Measurements from ENCODE around the gene INSC. TPM values are rescaled to one million over a fixed set of nuclear protein-coding genes. Genes with fewer than 3 reads are reported as not detected.

The INSC gene
- total RNA-seq, 4 donors from 2014 or later: 4.4 to 18.8 (median 7.8) TPM

DNA sequence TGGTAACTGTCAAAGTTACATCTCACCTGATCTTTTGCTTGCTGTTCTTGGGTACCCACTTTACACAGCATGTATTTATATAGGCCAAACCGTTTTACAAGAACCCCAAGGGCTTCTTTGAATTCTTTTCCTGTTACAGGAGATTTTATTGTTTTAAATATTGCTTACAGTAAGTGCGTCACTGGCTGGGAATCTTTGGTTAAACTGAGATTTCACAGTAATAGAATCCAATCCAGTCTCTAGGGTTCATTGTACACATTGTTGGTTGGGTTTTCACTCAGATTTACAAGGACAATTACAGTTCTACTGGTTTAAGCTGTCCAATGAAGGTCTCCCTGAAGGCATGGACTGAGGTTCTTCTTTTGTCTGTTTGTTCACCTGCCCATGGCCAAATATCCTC is 171.7 kb downstream of the INSC start:
- TF ChIP-seq EP300 (IDR thresholded peaks at IDR 0.05) (no peak), POLR2A (IDR thresholded peaks at IDR 0.05) (no peak)
- TF ChIP-seq, protein P1, sequence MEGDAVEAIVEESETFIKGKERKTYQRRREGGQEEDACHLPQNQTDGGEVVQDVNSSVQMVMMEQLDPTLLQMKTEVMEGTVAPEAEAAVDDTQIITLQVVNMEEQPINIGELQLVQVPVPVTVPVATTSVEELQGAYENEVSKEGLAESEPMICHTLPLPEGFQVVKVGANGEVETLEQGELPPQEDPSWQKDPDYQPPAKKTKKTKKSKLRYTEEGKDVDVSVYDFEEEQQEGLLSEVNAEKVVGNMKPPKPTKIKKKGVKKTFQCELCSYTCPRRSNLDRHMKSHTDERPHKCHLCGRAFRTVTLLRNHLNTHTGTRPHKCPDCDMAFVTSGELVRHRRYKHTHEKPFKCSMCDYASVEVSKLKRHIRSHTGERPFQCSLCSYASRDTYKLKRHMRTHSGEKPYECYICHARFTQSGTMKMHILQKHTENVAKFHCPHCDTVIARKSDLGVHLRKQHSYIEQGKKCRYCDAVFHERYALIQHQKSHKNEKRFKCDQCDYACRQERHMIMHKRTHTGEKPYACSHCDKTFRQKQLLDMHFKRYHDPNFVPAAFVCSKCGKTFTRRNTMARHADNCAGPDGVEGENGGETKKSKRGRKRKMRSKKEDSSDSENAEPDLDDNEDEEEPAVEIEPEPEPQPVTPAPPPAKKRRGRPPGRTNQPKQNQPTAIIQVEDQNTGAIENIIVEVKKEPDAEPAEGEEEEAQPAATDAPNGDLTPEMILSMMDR (IDR thresholded peaks at IDR 0.05): no peak
- WGBS, 2 donors: 47 to 53% methylated on average over 2 of the region's 2 CpGs
- no peak overlapping the region for H3K4me3 ChIP-seq
- no peaks in the 10 kb centered on the region for H3K4me1 ChIP-seq
- H3K27ac ChIP-seq: no peak overlapping the region
- DNase-seq (ENCODE audit: low spot score in 2 of 2): no peak
- H3K27me3 ChIP-seq: no peaks in the 10 kb centered on the region
- H3K36me3 ChIP-seq: no peaks in the 10 kb centered on the region
- H3K9me3 ChIP-seq: no peaks in the 10 kb centered on the region

DNA sequence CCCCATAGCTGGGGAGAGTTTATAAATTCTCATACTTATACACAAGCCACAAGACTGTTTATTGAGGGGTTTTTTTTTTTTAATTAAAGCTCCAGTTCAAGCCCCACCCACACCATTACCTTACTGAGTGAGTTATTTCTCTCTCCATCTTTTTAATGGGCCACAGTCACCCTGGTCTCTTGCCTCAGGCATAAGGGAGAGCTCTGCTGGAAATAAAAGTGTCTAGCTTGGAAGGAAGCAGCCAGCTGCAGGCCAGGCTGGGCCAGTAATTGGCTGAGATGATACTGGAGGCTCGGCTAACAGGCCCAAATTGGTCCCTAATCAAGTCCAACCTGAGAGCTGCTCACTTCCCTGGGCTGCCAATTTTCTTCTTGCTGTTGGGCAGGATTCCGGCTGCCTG is 174.1 kb downstream of the INSC start:
- TF ChIP-seq, protein P1 (IDR thresholded peaks at IDR 0.05): no peak
- TF ChIP-seq POLR2A (IDR thresholded peaks at IDR 0.05) (no peak), EP300 (IDR thresholded peaks at IDR 0.05) (no peak)
- no peaks in the 10 kb centered on the region for H3K4me1 ChIP-seq
- H3K27ac ChIP-seq: no peak overlapping the region
- no peaks in the 10 kb centered on the region for H3K27me3 ChIP-seq
- H3K4me3 ChIP-seq: no peak overlapping the region
- H3K9me3 ChIP-seq: no peaks in the 10 kb centered on the region
- no peak for DNase-seq (ENCODE audit: low spot score in 2 of 2)
- H3K36me3 ChIP-seq: no peaks in the 10 kb centered on the region
- WGBS, 2 donors: 80 to 85% methylated on average over 2 of the region's 2 CpGs

DNA sequence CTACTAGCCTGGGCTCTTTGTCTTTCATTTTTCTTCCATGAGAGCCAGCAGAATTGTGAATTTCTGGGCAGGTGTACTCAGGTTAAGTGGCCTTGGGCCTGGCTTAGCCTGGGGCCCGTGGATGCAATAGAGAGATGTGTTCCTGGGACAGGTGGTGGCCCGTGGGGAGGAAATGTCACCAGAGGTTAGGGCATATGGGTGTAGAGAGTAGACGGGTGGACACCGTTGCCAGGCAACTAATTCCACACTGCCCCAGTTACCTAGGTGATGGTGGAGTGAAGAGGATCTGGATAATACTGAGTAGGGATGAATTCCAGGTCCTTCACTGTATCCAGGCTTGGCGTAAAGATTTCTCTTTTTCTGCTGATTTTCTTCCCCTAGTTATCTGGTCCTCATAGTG is 175.0 kb downstream of the INSC start:
- Histone ChIP-seq H3K27me3 (no peaks in the 10 kb centered on the region), H3K4me3 (no peak overlapping the region), H3K36me3 (no peaks in the 10 kb centered on the region), H3K27ac (no peak overlapping the region), H3K9me3 (no peaks in the 10 kb centered on the region), H3K4me1 (no peaks in the 10 kb centered on the region)
- no peak for DNase-seq (ENCODE audit: low spot score in 2 of 2)
- WGBS, 2 donors: 84 to 91% methylated on average over 5 of the region's 5 CpGs
- TF ChIP-seq POLR2A (IDR thresholded peaks at IDR 0.05) (no peak), EP300 (IDR thresholded peaks at IDR 0.05) (no peak)
- TF ChIP-seq, protein P1 (IDR thresholded peaks at IDR 0.05): no peak

DNA sequence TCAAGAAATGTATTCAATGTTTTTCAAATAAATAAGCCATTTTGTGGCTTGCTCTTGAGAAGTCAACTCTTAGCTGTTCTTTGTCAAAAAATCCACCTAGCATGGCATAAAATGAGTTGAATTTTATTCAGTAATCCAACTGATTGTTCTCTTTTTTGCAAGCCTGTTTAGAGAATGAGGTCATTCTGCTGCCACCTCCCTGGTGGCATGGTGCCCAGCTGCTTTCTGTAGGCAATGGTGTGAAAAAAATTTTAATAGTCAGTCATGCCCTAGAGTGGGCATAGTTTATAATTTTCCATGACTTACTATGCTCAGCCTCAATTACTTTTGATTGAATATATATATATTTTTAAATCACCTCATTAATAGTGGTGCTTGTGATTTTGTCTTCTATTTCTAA is 177.2 kb downstream of the INSC start:
- no peaks in the 10 kb centered on the region for H3K4me1 ChIP-seq
- no peak for TF ChIP-seq POLR2A (IDR thresholded peaks at IDR 0.05)
- H3K27me3 ChIP-seq: no peaks in the 10 kb centered on the region
- H3K27ac ChIP-seq: no peak overlapping the region
- no peaks in the 10 kb centered on the region for H3K9me3 ChIP-seq
- no peak for DNase-seq (ENCODE audit: low spot score in 2 of 2)
- no peaks in the 10 kb centered on the region for H3K36me3 ChIP-seq
- H3K4me3 ChIP-seq: no peak overlapping the region

DNA sequence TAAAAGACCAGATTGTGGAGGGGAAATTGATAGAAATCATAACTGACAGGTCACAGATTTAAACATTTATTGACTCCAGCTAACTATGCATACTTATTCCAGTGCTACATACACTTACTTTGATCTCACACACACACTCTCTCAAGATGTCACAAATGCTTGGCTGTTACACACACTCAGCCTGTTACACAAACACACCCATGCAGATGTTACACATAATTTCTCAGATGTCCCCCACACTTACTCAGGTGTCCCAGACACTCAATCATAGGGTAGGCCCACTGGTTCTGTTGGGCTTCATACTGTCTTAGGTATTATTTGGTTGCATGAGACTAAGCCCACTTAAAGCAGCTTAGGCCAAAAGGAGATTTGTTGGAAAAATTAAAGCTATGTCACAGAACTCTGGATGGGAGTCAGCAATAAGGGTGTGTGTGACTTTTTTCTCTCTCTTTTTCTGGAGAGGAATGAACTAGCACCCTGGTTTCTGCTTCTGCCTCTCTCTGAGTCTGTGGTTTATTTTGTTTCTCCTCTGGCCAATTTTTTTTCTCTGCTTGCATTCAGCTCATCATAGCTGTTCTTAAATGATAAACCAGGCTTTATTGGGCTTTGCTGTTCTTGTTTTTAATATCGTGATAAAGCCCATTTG is 179.4 kb downstream of the INSC start:
- Histone ChIP-seq H3K4me3 (no peak overlapping the region), H3K36me3 (no peaks in the 10 kb centered on the region), H3K27ac (no peak overlapping the region), H3K9me3 (no peaks in the 10 kb centered on the region), H3K4me1 (no peaks in the 10 kb centered on the region), H3K27me3 (no peaks in the 10 kb centered on the region)
- DNase-seq (ENCODE audit: low spot score in 2 of 2): no peak
- WGBS, 2 donors: 53 to 62% methylated on average over 1 of the region's 1 CpG
- TF ChIP-seq EP300 (IDR thresholded peaks at IDR 0.05) (no peak), POLR2A (IDR thresholded peaks at IDR 0.05) (no peak)
- TF ChIP-seq, protein P1 (IDR thresholded peaks at IDR 0.05): no peak

DNA sequence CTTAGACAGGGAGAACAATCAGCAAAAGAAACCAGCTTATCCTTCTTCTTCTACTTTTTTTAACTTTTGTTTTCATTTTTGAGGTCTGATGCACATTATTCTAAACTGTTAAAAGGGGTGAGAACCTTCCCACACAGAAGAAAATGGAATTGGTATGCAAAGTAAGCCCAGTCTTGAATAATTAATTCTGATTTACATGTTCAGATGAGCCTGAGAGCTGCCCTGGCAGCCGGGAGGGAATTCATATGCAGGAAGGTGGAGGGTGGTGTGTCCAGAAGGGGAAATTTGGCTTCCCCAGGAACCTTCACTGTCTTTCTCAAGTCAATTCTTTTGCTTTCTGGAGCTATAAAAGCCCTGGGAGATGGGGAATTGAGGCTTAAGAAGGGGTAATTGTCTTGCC is 181.0 kb downstream of the INSC start:
- DNase-seq (ENCODE audit: low spot score in 2 of 2): no peak
- Histone ChIP-seq H3K36me3 (no peaks in the 10 kb centered on the region), H3K9me3 (no peaks in the 10 kb centered on the region), H3K4me1 (no peaks in the 10 kb centered on the region), H3K4me3 (no peak overlapping the region), H3K27me3 (no peaks in the 10 kb centered on the region), H3K27ac (no peak overlapping the region)
- TF ChIP-seq EP300 (IDR thresholded peaks at IDR 0.05): no peak
- TF ChIP-seq POLR2A (IDR thresholded peaks at IDR 0.05): no peak
- TF ChIP-seq, protein P1 (IDR thresholded peaks at IDR 0.05): no peak
- 3 to 8% methylated on average over 1 of the region's 1 CpG for WGBS, 2 donors

Data from tibial nerve (tissue), 4 donors.